ENCODE results near the gene KRTAP10-8.
"Not testable (repeated sequence)": the region's sequence is repeated elsewhere in the genome, so short reads cannot be mapped to it uniquely, and the experiment has no call there.

The KRTAP10-8 gene

GRCh38 chr21:44598061-44598460 is 13.8 kb upstream of the KRTAP10-8 start:
- DNase-seq: no peak

- DNase-seq: no peak
Observed at GRCh38 chr21:44599264-44600029, 12.4 kb upstream of the KRTAP10-8 start.

- not testable (repeated sequence) for DNase-seq
Observed at GRCh38 chr21:44600118-44600978, 11.5 kb upstream of the KRTAP10-8 start, which contains the start of gene KRTAP10-7. KRTAP10-7 (plus strand) TSS chr21:44600597; CDS start chr21:44600622, 25 bp downstream.

- DNase-seq: not testable (repeated sequence)
Observed at GRCh38 chr21:44601091-44601490, 10.8 kb upstream of the KRTAP10-8 start.

- DNase-seq: no peak
Observed at GRCh38 chr21:44601596-44602462, 10.1 kb upstream of the KRTAP10-8 start.

GRCh38 chr21:44602463-44602850 is 9.4 kb upstream of the KRTAP10-8 start:
- no peak for DNase-seq

GRCh38 chr21:44603109-44603875 is 8.6 kb upstream of the KRTAP10-8 start:
- no peak for DNase-seq

GRCh38 chr21:44603911-44604310 is 8.0 kb upstream of the KRTAP10-8 start:
- no peak for DNase-seq

GRCh38 chr21:44606495-44606894 is 5.4 kb upstream of the KRTAP10-8 start:
- no peak for DNase-seq

GRCh38 chr21:44609193-44609592 is 2.7 kb upstream of the KRTAP10-8 start:
- DNase-seq: no peak

- DNase-seq: not testable (repeated sequence)
Observed at GRCh38 chr21:44610157-44610843, 1.6 kb upstream of the KRTAP10-8 start.

- no peak for DNase-seq
Observed at GRCh38 chr21:44611551-44611950, 328 bp upstream of the KRTAP10-8 start.

GRCh38 chr21:44612669-44613229 is 870 bp downstream of the KRTAP10-8 start:
- DNase-seq: no peak

GRCh38 chr21:44613386-44614155 is 1.7 kb downstream of the KRTAP10-8 start:
- no peak for DNase-seq

- DNase-seq: no peak
Observed at GRCh38 chr21:44614161-44614631, 2.3 kb downstream of the KRTAP10-8 start.

- DNase-seq: no peak
Observed at GRCh38 chr21:44614961-44615391, 3.1 kb downstream of the KRTAP10-8 start.

GRCh38 chr21:44615466-44615865 is 3.6 kb downstream of the KRTAP10-8 start:
- no peak for DNase-seq

- DNase-seq: no peak
Observed at GRCh38 chr21:44615911-44616590, 4.2 kb downstream of the KRTAP10-8 start.

Data from anterior cingulate cortex (tissue), 58 donors.